DMS 273 treated with DMSO at 0.1 percent for 48 hours (cell line): ENCODE data around the gene FLACC1.
"Not testable (repeated sequence)": the region's sequence is repeated elsewhere in the genome, so short reads cannot be mapped to it uniquely, and the experiment has no call there.

Experiments
- DNase-seq: peaks from one replicate; lab custom pipeline; 2025; lab: John Stamatoyannopoulos, UW

FLACC1 gene

GRCh38 chr2:201349601-201350000, 7.5 kb downstream of the FLACC1 start:
- no peak for DNase-seq

GRCh38 chr2:201348758-201349157, 8.4 kb downstream of the FLACC1 start:
- DNase-seq = no peak

- no peak for DNase-seq
Observed at GRCh38 chr2:201347138-201347537, 10.0 kb downstream of the FLACC1 start.

- no peak for DNase-seq
Observed at GRCh38 chr2:201345625-201346213, 11.4 kb downstream of the FLACC1 start.

GRCh38 chr2:201344663-201345366, 12.3 kb downstream of the FLACC1 start:
- DNase-seq = no peak

GRCh38 chr2:201343559-201343958, 13.6 kb downstream of the FLACC1 start:
- DNase-seq = no peak

GRCh38 chr2:201342923-201343322, 14.2 kb downstream of the FLACC1 start:
- no peak for DNase-seq

GRCh38 chr2:201329409-201329808, 27.7 kb downstream of the FLACC1 start:
- no peak for DNase-seq

- no peak for DNase-seq
Observed at GRCh38 chr2:201327678-201328077, 29.5 kb downstream of the FLACC1 start.

GRCh38 chr2:201322772-201323171, 34.4 kb downstream of the FLACC1 start:
- DNase-seq = no peak

GRCh38 chr2:201320701-201321100, 36.4 kb downstream of the FLACC1 start:
- no peak for DNase-seq

- no peak for DNase-seq
Observed at GRCh38 chr2:201320257-201320656, 36.9 kb downstream of the FLACC1 start.

GRCh38 chr2:201319511-201319910, 37.6 kb downstream of the FLACC1 start:
- DNase-seq = no peak

- DNase-seq = no peak
Observed at GRCh38 chr2:201313362-201313761, 43.8 kb downstream of the FLACC1 start.

- DNase-seq = no peak
Observed at GRCh38 chr2:201308914-201309313, 48.2 kb downstream of the FLACC1 start.

- DNase-seq = no peak
Observed at GRCh38 chr2:201307876-201308275, 49.3 kb downstream of the FLACC1 start.

- not testable (repeated sequence) for DNase-seq
Observed at GRCh38 chr2:201299929-201300328, 57.2 kb downstream of the FLACC1 start.

- no peak for DNase-seq
Observed at GRCh38 chr2:201298462-201299052, 58.6 kb downstream of the FLACC1 start.

GRCh38 chr2:201290457-201291148, 66.5 kb downstream of the FLACC1 start:
- DNase-seq = not testable (repeated sequence)

GRCh38 chr2:201285499-201285898, 71.6 kb downstream of the FLACC1 start:
- DNase-seq = no peak

- no peak for DNase-seq
Observed at GRCh38 chr2:201280191-201281040, 76.7 kb downstream of the FLACC1 start.

- DNase-seq = no peak
Observed at GRCh38 chr2:201279079-201279478, 78.1 kb downstream of the FLACC1 start.
